Uterus (tissue), 2 donors: ENCODE results near the gene YBX3.

Experiments used
- POLR2A ChIP-seq, 2 donors: fragments of 450-650 bp; IDR thresholded peaks; one replicate each; pipeline ENCODE4 v1.6.1; 2016; ENCODE audit warnings: antibody characterized with exemption in 2 of 2, mild to moderate bottlenecking in 1 of 2, moderate library complexity in 1 of 2
- TF ChIP-seq, protein P1 (sequence below), 4 experiments: fragments of 200-600 bp in 2 of 4; fragments of 450-650 bp in 2 of 4; sonication (generic) in 2 of 4; IDR thresholded peaks; one replicate each; pipeline ENCODE4 v1.5.1; 2016 to 2019; ENCODE audit warnings: antibody characterized with exemption in 4 of 4, mild to moderate bottlenecking in 2 of 4, moderate library complexity in 1 of 4

DNA sequence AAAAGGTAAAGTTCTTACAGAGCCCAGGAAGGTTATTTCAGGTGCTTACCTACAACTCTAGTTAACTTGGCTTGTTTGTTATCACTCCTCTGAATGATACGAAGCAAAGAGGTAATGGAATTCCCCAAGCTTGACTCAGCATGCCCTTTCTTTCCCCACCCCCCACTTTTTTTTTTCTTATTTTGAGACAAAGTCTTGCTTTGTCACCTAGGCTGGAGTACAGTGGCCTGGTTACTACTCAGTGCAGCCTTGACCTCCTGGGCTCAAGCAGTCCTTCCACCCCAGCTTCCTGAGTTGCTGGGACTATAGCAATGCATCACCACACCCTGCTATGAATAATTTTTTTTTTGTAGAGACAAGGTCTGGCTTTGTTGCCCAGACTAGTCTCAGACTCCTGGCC lies 17.1 kb upstream of the YBX3 start:
- TF ChIP-seq, protein P1, sequence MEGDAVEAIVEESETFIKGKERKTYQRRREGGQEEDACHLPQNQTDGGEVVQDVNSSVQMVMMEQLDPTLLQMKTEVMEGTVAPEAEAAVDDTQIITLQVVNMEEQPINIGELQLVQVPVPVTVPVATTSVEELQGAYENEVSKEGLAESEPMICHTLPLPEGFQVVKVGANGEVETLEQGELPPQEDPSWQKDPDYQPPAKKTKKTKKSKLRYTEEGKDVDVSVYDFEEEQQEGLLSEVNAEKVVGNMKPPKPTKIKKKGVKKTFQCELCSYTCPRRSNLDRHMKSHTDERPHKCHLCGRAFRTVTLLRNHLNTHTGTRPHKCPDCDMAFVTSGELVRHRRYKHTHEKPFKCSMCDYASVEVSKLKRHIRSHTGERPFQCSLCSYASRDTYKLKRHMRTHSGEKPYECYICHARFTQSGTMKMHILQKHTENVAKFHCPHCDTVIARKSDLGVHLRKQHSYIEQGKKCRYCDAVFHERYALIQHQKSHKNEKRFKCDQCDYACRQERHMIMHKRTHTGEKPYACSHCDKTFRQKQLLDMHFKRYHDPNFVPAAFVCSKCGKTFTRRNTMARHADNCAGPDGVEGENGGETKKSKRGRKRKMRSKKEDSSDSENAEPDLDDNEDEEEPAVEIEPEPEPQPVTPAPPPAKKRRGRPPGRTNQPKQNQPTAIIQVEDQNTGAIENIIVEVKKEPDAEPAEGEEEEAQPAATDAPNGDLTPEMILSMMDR (IDR thresholded peaks at IDR 0.05): no peak
- TF ChIP-seq POLR2A (IDR thresholded peaks at IDR 0.05): no peak
